ENCODE measurements around the gene RIC1.

RIC1 gene

DNA sequence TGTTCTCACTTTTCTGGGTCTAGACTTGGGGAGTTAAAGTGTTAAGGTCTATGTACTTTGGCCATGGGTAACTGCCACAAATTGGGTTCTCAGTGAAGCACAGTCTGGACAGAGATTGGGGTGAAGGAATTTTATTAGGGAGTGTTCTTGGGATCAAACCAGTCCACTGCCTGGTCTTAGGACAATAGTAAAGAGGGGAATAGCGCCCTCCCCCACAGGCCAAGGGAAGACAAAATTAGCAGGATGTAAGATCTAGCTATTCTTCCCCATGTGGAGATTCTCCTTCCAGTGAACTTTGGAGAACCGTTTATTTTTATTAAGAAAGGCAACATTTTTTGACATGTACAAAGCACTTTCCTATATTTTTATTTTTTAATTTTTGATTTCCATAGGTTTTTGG lies 18.4 kb upstream of the RIC1 start:
- no peak for FAIRE-seq
- no peak for DNase-seq (ENCODE audit: insufficient read length, low spot score)
- TF ChIP-seq, protein P1, sequence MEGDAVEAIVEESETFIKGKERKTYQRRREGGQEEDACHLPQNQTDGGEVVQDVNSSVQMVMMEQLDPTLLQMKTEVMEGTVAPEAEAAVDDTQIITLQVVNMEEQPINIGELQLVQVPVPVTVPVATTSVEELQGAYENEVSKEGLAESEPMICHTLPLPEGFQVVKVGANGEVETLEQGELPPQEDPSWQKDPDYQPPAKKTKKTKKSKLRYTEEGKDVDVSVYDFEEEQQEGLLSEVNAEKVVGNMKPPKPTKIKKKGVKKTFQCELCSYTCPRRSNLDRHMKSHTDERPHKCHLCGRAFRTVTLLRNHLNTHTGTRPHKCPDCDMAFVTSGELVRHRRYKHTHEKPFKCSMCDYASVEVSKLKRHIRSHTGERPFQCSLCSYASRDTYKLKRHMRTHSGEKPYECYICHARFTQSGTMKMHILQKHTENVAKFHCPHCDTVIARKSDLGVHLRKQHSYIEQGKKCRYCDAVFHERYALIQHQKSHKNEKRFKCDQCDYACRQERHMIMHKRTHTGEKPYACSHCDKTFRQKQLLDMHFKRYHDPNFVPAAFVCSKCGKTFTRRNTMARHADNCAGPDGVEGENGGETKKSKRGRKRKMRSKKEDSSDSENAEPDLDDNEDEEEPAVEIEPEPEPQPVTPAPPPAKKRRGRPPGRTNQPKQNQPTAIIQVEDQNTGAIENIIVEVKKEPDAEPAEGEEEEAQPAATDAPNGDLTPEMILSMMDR (IDR thresholded peaks at IDR 0.05; ENCODE audit: insufficient read depth, missing control alignments), result no peak

DNA sequence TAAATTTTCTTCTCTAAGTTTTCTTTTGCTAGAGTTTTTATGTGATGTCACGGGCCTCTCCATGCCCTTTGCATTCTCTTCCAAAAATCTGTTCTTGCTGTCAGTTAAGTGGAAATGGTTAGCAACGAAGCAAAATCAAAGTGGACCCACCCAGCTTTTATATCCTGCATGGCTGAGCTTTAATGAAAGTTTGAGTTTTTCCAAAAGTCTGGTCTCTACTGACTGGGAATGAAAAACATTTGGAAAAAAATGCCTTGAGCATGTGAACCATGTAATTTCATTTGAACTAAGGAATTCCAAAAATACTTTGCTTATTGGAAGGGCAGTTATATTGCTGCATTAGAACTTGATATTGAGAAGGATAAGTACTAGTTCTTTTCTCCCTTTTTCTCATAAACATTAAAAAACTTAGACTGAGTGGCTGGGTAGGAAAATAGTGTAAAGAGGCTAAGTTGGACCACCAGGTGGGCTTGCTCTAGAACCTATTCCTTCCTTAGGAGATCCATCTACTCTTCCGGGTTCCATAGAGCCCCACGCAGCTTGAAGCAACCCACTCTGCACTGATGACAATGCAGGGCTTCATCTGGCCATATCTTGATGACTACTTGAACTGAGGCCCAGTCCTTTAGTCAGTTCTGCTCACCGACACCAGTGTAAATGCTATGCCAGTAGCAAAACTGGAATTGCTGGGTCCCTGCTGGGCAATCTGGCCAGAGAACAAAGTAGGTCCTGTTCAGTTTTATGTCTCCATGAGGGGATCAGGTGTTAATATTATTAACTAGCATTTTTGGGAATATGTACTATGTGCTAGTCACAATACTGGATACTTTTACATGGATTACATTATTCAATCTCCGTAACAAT lies 17.4 kb upstream of the RIC1 start:
- DNase-seq (ENCODE audit: insufficient read length, low spot score), result no peak
- FAIRE-seq, result no peak
- TF ChIP-seq, protein P1 (IDR thresholded peaks at IDR 0.05; ENCODE audit: insufficient read depth, missing control alignments), result no peak

DNA sequence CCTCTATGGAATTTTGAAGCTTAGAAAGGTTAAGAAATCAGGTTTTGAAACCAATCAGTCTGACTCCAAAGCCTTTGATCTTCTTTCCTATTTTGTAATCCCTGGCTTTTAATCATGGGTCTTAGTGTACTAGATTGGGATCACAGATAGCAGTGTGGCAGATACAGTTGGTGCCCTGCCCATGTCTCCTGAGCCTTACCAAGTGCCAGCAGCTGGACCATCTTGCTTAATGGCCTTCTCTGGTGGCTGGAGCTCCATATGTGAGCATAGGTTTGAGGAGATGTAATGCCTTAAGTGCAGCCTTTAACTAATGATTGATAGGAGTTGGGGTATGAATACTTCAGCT lies 16.7 kb upstream of the RIC1 start:
- DNase-seq (ENCODE audit: insufficient read length, low spot score), result peak; percentile 29
- peak; percentile 92 for FAIRE-seq
- TF ChIP-seq, protein P1 (IDR thresholded peaks at IDR 0.05; ENCODE audit: insufficient read depth, missing control alignments), result no peak

DNA sequence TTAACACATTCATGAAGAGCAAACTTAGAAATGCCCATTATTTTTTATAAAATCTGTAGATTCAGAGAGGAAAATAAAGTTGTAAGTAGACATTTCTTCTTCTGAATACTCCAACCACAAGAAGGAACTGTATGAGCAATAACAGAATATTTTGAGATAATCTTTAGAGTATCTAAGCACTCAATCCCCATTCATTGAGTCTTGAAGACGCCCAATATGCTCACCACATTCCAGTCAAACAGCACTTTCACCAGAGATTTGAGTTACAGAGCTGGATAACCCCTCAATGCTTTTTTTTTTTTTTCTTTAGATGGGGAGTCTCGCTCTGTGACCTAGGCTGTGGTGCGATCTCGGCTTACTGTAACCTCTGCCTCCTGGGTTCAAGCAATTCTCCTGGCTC lies 14.7 kb upstream of the RIC1 start:
- TF ChIP-seq, protein P1 (IDR thresholded peaks at IDR 0.05; ENCODE audit: insufficient read depth, missing control alignments), result no peak
- FAIRE-seq, result no peak

DNA sequence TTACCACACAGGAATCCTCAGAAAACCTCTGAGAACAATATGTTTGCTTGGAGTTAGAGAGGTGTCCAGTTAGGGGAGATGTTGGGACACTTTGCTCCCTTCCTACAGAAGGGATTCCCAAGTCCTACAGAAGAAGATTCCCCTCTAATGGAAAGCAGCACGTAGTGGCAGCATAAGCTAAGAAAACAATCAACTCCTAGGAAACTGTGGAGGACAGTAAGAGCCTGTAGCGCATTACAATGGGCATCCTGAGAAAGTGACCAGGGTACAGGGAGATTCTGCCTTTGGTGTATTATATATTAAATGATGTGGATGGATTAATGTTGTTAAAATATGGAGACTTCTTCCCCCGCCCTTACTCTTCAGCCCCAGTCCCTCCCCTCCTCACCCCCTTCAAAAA lies 13.9 kb upstream of the RIC1 start:
- FAIRE-seq (no peak), DNase-seq (ENCODE audit: insufficient read length, low spot score) (no peak)
- TF ChIP-seq, protein P1 (IDR thresholded peaks at IDR 0.05; ENCODE audit: insufficient read depth, missing control alignments), result no peak

More for the DNA sequence above, 14.7 kb upstream of the RIC1 start:
- DNase-seq (ENCODE audit: insufficient read length, low spot score), result no peak

DNA sequence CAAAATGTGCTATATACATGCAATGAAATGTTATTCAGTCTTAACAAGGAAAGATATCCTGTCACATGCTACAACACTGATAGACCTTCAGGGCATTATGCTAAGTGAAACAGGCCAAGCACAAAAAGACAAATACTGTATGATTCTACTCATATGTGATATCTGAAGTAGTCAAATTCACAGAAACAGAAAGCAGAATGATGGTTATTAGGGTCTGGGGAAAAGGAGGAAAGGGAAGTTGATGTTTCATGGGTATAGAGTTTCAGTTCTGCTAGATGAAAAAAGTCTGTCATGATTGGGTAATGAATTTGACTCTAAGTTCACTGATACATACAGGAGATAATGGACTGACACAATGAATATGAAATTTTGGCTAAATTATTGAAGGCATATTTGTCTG lies 11.2 kb upstream of the RIC1 start:
- TF ChIP-seq, protein P1 (IDR thresholded peaks at IDR 0.05; ENCODE audit: insufficient read depth, missing control alignments), result no peak
- DNase-seq (ENCODE audit: insufficient read length, low spot score) (no peak), FAIRE-seq (no peak)

DNA sequence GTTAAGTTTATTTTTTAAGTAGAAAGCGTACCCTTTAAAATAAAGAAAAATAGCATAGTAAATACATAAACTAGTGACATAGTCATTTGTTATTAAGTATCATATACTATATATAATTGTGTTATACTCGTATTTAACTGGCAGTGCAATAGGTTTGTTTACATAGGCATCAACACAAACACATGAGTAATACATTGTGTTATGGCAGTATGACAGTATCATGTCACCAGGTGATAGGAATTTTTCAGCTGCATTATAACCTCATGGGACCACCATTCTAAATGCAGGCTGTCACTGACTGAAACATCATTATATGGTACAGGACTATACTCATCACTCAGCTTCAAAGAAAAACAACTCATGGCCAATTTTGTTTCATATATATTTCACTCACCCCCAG lies 8.4 kb upstream of the RIC1 start:
- FAIRE-seq, result no peak
- no peak for DNase-seq (ENCODE audit: insufficient read length, low spot score)
- TF ChIP-seq, protein P1 (IDR thresholded peaks at IDR 0.05; ENCODE audit: insufficient read depth, missing control alignments), result no peak
